Activated T-helper 9 cell treated with anti-CD3 and anti-CD28 coated beads, Interleukin-2, amount 50 U/mL, for 16 hours (primary cell): ENCODE data around the gene NUSAP1.
"Not testable (repeated sequence)": the region's sequence is repeated elsewhere in the genome, so short reads cannot be mapped to it uniquely, and the experiment has no call there.

Experiments
- DNase-seq: peaks from one replicate; pipeline ENCODE4 v3.0.0-alpha.2; 2020; ENCODE audit warnings: low read depth

Gene NUSAP1

DNA sequence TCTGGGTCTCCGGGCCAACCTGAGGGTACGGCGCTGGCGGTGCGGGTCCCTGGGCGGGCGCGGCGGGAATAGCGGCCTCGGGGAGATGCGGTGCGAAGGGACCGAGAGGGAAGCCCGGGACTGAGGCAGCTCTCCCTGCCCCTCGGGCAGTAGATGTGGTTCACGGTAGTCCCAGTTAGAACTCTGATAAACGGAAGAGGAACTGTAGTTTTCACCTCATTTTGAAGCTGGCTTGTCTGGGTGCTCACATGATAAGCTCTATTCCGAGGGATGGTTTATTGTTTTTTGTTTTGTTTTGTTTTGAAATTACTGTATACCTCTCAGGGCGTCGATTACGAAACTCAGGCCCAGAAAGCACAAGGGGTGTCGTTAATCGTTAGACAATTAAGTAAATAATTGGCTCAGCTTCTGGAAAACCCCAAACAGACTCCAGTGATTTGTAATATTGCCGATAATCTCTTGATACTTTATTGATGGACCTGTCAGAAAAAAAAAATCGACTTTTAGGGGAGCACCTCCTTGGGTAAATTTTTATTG is 413 bp downstream of the NUSAP1 start:
- no peak for DNase-seq

DNA sequence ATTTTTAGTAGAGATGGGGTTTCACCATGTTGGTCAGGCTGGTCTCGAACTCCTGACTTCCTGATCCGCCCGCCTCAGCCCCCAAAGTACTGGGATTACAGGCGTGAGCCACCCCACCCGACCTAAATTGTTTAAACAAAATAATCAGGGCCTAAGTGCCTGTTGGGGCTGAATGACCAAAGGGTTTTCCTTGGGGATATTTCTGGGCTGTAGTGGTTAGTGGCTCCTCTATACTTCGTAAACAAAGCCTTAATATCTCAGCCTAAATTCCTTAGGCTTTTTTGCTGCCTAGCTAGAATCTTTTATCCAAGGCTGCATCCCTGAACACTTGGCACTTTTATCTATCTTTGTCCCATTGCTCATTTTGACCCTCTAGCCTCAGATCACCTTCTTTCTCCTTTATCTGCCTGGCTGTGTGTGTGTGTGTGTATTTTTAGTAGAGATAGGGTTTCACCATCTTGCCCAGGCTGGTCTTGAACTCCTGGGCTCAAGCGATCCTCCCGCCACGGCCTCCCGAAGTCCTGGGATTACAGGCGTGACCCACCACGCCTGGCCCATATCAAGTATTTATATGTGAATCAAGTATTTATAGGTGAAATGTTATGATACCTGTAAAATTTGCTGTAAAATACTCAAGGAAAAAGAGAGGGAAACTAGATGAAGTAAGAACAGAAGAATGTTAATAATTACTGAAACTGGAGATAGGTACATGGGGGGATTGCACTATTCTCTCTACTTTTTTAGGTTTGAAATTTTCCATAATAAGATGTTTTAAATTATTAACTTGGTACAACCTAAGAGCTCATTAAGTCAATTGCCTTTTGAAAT is 1.8 kb downstream of the NUSAP1 start:
- DNase-seq, result no peak

DNA sequence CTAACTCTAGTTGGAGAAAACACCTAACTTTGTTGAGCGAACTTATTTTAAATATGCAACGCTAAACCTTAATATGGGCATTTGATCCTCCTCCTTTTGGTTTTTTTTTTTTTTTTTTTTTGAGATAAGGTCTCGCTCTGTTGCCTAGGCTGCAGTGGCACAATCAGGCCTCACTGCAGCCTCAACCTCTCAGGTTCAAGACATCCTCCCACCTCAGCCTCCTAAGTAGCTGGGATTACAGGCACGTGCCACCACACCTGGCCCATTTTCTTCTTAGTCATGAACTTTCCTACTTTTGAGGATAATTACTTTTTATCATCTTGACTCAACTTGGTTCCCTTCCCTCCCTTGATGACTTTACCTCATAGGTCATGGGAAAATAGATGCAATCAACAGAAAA is 3.9 kb downstream of the NUSAP1 start:
- DNase-seq, result no peak

DNA sequence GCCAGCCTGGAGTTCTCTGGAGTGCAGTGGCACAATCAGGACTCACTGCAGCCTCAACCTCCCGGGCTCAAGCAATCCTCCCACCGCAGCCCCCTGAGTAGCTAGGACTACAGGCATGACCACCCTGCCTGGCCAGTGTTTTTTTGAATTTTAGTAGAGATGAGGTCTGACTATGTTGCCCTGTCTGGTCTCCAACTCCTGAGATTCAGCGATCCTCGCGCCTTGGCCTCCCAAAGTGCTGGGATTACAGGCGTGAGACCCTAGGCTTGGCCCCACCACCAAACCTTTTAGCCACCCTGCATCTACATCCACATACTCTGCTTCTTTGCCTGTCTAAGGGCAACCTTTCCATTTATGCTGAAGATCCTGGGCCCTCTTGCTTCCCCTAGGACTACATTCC is 4.4 kb downstream of the NUSAP1 start:
- no peak for DNase-seq

DNA sequence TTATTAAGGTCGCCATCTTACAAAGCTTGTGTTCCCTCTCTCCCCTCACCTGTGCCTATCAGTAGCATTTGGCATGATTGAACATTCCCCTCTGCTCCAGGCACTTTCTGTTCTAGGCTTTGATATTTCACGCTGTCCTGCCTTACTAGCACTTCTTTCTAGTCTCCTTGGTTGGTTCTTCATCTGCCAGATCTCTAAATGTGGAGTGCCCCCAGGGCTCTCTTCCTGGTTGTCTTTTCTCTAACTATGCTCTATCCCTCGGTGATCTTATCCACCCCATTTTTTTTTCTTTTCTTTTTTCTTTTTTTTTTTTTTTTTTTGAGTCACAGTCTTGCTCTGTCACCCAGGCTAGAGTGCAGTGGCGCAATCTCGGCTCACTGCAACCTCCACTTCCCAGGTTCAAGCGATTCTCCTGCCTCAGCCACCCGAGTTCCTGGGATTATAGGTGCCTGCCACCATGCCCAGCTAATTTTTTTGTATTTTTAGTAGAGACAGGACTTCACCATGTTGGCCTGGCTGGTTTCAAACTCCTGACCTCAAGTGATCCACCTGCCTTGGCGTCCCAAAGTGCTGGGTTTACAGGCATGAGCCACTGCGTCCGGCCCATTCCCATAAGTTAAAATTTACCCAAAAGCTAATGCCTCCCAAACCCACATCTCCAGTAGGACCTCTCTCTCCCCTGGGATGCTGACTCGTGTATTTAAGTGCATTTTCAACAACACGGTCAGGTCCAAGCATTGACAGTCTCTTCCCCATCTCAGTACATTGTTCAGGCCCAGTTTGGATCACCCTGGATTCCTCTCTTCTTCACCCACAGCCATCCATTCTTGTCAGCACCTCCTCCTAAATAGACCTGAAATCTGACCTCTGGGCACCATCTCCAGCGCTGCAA is 5.2 kb downstream of the NUSAP1 start:
- no peak for DNase-seq

DNA sequence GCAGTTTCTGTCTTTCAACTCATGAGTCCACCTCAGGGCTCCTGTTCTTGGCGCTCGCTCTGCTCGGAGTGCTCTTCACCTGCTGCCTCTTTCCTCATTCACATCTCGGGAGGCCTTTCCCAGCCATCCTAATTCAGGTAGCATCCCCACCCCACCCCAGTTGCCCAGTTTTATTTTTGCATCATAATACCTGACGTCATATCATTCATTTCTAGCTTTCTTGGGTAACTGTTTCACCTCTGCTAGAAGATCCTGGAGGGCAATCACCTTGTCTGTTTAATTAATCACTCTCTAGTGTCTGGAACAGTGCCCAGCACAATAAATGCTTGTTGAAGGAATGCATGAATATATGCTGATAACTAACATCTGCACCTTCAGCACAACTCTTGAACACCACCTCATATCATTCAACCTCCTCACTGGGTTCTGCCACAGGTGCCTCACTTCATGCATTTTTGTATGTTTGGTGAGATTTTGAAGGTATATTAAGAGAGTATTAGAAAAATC is 7.6 kb downstream of the NUSAP1 start:
- no peak for DNase-seq

DNA sequence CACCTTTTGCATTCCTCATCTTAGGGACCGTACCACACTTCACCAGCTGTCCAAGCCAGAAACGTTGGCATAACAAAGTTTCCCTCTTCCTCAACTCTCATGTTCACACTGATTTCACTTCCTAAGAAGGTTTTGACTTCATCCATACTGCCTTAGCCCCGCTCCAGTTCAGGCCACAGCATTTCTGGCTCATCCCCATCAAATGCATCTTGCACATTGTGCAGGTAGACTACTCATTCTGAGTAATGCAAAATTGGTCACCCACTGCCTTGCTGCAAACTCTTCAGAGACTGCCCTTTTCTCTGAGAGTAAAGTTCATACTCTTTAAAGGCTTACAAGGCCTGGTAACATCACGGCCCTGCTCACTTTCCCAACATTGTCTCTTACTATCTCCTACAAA is 8.8 kb downstream of the NUSAP1 start:
- DNase-seq, result no peak

DNA sequence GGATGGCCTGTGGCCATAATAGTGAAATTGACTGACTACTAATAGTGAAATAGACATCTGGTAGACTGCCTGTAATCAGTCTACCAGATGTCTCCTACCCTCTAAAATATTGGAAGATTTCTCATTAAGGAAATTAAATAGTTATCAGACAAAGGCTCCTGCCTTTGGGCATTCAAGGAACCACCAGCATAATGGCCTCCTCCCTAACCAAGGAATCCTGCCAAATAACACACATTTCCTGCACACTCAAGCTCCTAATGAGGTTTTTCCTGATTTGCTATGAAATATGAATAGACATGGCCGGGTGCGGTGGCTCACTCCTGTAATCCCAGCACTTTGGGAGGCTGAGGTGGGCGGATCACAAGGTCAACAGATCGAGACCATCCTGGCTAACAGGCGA is 14.6 kb downstream of the NUSAP1 start:
- DNase-seq, result no peak

DNA sequence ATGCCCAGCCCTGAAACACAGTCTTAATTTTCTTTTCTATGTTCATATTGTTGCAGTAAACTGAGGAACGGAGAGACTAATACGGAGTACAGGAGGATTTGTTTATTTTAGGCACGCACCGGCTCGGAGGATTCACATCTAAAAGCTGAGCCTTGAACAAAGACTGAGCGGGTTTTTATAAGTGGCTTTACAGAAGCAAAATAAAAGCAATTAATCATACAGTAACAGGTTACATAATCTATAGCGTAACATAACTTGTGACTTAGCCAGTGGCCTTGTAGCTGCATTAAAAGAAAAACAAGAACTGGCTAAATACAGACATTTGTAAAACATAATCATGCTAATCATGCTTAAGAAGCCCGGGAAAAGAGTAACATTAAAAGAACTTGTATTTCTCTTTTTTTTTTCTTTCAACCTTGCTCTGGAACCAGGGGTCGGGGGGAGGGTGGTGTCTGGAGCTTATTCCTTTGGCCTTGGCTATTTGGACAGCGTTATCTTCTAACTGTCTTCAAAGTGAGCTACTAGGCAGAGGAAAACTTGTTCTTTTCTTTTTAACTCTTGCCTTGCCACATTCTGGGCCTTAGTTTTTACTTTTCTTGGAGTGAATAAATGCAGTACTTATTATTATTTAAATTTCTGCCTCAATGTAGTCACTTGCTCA is 17.5 kb downstream of the NUSAP1 start:
- no peak for DNase-seq

DNA sequence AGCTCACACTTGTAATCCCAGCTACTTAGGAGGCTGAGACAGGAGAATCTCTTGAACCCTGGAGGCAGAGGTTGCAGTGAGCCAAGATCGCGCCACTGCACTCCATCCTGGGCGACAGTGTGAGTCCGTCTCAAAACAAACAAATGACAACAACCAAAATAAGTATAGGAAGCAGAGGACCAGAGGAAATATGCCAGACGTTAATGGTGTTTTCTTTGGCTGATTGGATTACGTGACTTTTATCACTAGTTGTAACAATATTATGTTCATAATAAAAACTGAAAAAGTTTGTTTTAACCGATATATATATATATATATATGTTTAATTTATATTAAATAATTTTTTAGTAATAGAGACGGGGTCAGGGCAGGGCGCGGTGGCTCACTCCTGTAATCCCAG is 21.7 kb downstream of the NUSAP1 start:
- no peak for DNase-seq

DNA sequence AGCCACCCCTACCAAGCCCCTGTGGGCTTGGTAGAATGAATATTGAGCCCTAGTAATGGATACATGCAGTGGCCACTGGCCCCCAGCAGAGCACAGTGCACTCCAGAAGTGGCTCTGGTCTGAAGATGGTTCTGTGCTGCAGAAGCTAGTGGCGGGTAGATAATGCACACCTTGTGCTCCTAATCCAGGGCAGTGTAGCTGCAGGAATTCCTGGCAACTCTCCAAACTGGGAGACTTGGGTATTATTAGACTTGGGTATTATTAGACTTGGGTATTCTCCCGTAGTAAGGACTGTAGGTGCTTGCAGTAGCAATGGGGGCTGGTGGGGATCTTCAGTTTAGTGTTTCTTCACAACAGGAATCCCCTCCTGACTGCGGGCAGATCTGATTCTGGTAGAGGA is 34.7 kb downstream of the NUSAP1 start:
- no peak for DNase-seq

DNA sequence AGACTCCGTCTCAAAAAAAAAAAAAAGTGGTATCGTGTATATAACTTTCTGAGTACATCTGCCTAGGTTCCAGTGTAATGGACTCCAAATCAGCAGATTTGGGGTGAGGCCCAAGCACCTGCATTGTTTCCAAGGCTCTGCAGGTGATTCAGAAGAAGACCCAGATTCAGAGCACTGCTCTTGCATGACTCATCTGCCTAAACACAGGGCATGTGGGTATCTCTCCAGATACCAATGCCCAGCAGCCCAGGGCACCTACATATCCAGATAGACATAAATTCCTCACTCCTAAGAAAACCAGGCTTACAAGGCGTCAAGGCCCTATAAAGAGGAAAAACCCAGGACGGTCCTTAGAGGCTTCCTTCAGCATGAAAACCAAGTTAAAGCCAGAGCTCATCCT is 45.3 kb downstream of the NUSAP1 start:
- no peak for DNase-seq

DNA sequence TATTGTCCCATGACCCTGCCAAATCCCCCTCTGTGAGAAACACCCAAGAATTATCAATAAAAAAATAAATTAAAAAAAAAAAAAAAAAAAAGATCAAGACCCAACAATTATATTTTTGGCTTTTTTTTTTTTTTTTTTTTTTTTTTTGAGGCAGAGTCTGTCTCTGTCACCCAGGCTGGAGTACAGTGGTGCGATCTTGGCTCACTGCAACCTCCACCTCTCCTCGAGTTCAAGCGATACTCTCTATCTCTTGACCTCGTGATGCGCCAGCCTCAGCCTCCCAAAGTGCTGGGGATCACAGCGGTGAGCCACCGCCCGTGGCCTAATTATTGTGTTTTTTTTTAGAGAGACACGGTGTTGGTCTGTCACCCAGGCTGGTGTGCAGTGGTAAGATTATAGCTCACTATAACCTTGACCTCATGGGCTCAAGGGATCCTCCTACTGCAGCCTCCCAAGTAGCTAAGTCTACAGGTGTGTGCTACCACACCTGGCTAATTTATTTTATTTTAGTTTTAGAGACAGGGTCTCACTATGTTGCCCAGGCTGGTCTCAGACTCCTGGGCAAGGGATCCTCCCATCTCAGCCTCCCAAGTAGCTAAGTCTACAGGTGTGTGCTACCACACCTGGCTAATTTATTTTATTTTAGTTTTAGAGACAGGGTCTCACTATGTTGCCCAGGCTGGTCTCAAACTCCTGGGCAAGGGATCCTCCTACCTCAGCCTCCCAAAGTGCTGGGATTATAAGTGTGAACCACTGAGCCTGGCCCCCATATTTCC is 51.5 kb downstream of the NUSAP1 start:
- DNase-seq, result not testable (repeated sequence)

DNA sequence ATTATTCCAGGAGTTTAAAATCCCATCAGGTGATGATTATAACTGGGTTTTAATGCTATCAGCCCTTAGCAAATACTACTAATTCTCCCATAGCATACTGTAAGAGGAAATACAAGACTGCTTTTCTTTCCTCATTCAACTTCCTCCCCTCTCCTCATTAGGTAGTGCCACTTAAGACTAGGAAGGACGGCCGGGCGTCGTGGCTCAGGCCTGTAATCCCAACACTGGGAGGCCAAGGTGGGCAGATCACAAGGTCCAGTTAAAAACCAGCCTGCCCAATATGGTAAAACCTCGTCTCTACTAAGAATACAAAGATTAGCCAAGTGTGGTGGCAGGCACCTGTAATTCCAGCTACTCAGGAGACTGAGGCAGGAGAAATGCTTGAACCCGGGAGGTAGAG is 55.0 kb downstream of the NUSAP1 start:
- DNase-seq, result no peak

DNA sequence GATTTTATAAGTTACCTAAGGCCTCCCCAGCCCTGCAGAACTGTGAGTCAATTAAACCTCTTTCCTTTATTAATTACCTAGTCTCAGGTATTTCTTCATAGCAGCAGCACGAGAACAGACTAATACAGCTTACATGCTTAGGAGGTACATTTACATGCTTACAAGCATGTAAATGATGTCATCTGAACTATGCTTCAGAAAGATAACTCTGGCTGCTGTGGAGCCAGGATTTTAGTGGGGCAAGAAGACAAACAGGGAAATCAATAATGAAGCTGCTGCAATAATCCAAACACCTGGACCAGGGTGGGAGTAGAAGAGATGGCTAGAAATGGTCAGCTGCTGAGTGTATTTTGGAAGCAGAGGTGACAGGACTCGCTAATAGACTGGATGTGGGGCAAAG is 60.0 kb downstream of the NUSAP1 start:
- DNase-seq, result no peak

DNA sequence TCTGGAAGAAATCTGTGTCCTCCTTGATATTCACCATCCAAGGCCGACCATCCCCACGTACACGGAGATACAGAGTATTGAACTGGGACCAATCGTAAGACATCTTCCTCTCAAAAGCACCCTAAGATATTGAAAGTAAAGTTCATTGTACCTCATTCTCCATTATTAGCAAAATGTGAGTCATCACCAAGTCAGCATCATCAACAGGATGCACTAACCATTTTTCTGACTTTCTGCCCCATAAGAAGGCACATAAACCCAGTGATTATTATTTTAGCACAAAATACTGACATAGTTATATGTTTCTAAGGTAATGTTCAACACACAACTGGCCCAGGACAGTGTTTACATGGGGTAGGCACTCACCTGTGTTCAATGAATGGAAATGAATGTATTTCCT is 62.2 kb downstream of the NUSAP1 start:
- no peak for DNase-seq

DNA sequence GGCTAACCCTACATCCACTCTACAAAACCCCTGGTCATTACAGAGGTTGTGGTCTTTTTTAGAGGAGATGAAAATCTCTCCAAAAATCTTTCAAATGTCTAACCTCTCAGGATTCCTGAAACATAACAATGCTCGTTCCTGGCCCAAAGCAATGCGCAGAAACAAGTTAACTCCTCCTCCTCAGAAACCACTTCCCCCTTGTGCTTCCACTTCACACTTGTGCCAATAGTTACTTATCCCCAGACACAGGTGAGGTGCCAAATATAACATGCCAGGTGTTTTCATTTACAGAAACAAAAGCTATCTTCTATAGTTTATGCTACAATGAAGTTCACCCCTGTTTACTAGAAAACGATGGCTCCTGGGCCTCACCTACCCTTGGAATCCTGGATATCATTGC is 63.4 kb downstream of the NUSAP1 start:
- DNase-seq, result no peak

DNA sequence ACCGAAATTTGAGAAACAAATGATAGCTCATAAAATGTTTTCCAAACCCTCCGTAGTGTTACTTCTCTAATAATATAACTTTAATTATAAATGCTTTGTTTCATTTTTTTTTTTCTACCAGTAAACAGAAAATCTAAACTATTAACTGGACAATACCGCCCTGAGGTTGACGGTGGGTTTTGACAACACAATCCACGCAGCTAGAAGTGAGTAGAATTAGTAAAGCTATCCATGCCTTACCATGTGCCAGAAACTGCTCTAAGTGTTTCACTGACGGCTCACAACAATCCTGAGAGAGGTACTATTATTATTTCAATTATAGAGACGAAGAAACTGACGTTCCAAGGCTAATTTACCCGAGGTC is 69.2 kb downstream of the NUSAP1 start:
- no peak for DNase-seq

DNA sequence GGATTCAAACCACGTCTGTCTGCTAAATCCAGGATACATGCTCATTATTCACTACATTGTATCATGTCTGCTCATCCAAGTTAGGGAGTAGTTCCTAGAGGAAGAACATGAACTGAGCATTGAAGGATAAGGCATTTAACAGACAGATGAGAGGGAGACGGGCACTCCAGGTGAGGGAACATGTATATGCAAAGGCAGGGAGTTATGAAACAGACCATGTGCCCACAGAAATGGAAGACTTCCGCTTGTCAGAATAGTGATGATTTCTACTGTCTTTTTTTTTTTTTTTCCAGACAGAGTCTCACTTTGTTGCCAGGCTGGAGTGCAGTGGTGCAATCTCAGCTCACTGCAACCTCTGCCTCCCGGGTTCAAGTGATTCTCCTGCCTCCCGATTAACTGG is 74.7 kb downstream of the NUSAP1 start:
- DNase-seq, result no peak

DNA sequence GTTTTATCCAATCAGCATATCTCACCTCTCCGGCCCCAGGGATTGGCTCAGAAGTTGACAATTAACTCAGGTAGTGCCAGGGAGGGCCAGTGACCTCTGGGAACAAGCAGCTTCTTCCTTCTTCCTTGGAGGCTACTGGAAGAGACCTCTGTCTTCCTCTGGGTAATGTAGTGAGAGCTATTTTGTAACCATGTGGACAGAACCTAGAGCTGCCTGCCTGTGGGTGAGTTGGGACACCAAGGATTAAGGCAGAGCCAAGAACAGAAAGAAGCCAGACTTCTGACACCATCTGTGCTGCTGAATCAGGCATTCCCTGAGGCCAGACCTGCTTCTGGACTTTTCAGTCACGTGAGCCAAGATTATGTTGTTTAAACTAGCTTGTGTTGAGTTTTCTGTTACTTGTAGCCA is 75.6 kb downstream of the NUSAP1 start:
- no peak for DNase-seq

DNA sequence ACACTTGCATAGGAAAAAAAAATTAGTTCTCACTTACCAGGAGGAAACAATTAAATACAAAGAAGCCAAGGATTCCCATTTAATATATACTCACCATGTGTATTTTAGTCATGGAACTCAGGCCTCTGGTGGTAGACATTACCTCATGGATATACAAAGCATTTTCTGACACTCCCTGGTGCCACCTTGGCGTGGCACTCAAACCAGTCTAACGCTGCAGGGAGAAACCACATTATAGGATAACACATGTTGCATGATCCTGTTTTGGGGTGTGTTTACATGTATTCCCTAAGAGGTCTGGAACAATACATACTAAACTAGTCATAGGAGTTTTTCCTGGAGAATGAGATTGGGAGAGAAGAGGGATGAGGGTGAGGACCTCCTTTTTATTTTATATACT is 78.3 kb downstream of the NUSAP1 start:
- DNase-seq, result no peak

DNA sequence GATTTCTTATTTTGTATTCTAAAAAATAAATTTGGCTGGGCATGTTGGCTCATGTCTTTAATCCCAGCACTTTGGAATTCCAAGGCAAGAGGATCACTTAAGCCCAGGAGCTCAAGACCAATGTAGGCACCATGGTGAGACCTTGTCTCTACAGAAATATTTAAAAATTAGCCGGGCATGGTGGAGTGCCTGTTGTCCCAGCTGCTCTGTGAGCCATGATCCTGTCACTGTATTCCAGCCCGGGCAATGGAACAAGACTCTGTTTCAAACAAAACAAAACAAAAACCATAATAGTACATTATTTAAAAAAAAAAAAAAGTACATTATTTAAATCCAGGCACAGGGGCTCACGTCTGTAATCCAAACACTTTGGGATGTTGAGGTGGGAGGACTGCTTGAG is 78.8 kb downstream of the NUSAP1 start:
- DNase-seq, result no peak
